B cell (primary cell): ENCODE data around the gene RCSD1. TPM values are rescaled to one million over a fixed set of nuclear protein-coding genes. Genes with fewer than 3 reads are reported as not detected.
A peak's percentile ranks its signal among the peaks of the same experiment; 100 is the strongest.

Experiments
- ATAC-seq: fragments of 200-7000 bp; cut with Tn5 transposase; one replicate; pipeline ENCODE4 v1.10.0; 2021; ENCODE audit warnings: low read depth, mild to moderate bottlenecking, moderate number of reproducible peaks, moderate library complexity
- CTCF ChIA-PET: fragments of 350-600 bp; sonication (Branson Sonifier 250); formaldehyde crosslinking; loops from one replicate; lab custom pipeline; 2021; ENCODE audit warnings: antibody characterized with exemption, inconsistent platforms; lab: Charles Lee
- POLR2A ChIA-PET: fragments of 350-600 bp; sonication (Branson Sonifier 250); formaldehyde crosslinking; loops from one replicate; lab custom pipeline; 2021; ENCODE audit warnings: antibody characterized with exemption; lab: Charles Lee
- DNase-seq: peaks from one replicate; pipeline ENCODE4 v3.0.0; 2013
- H2AFZ ChIP-seq: 2 replicates; pipeline ENCODE4 v1.6.1; 2012; ENCODE audit warnings: mild to moderate bottlenecking, low read depth, low read length; ENCODE audit not compliant: insufficient read depth, poor library complexity, severe bottlenecking
- H3K27ac ChIP-seq, 2 donors: 1 replicate in 1 of 2; 2 replicates in 1 of 2; pipeline ENCODE4 v1.5.1; 2012 to 2013; ENCODE audit warnings: low read length in 2 of 2, mild to moderate bottlenecking in 2 of 2, moderate library complexity in 1 of 2
- H3K27me3 ChIP-seq, 4 experiments: fragments of 200-600 bp in 1 of 4; sonication (generic) in 1 of 4; replicated peaks in 1 of 4; 1 replicate in 2 of 4; 2 replicates in 2 of 4; pipeline versions ENCODE4 v1.6.1 to v1.7.0; 2013 to 2016; ENCODE audit warnings: low read length in 3 of 4, mild to moderate bottlenecking in 2 of 4, mixed read lengths in 1 of 4, moderate library complexity in 1 of 4; ENCODE audit not compliant: insufficient read depth in 4 of 4, control insufficient read depth in 3 of 4; ENCODE audit errors: control extremely low read depth in 1 of 4
- H3K36me3 ChIP-seq, 2 experiments: replicated peaks in 1 of 2; 1 replicate in 1 of 2; 2 replicates in 1 of 2; pipeline versions ENCODE4 v1.6.1 to v1.7.1; 2013; ENCODE audit warnings: low read length in 1 of 2; ENCODE audit not compliant: insufficient read depth in 2 of 2, control insufficient read depth in 1 of 2; ENCODE audit errors: control extremely low read depth in 1 of 2, extremely low read depth in 1 of 2
- H3K4me1 ChIP-seq, 2 donors: fragments of 200-600 bp in 1 of 2; sonication (generic) in 1 of 2; 1 replicate in 1 of 2; 2 replicates in 1 of 2; pipeline versions ENCODE4 v1.5.1 to v1.6.1; 2013 to 2017; ENCODE audit warnings: low read length in 2 of 2; ENCODE audit not compliant: control insufficient read depth in 2 of 2, insufficient read depth in 2 of 2
- H3K4me2 ChIP-seq: replicated peaks from 2 replicates; pipeline ENCODE3; 2012; ENCODE audit warnings: mild to moderate bottlenecking, low read depth, low read length; ENCODE audit not compliant: poor library complexity, severe bottlenecking
- H3K4me3 ChIP-seq, 5 experiments: fragments of 200-600 bp in 1 of 5; sonication (generic) in 1 of 5; 1 replicate in 3 of 5; 2 replicates in 2 of 5; pipeline versions ENCODE4 v1.5.1 to v1.7.0; 2011 to 2016; ENCODE audit warnings: low read length in 4 of 5, mild to moderate bottlenecking in 4 of 5, low read depth in 2 of 5, control low read depth in 1 of 5, moderate library complexity in 1 of 5; ENCODE audit not compliant: insufficient read depth in 1 of 5; ENCODE audit errors: control extremely low read depth in 1 of 5, extremely low read depth in 1 of 5
- H3K79me2 ChIP-seq: fragments of 200-600 bp; sonication (generic); one replicate; pipeline ENCODE4 v1.6.0; 2016; ENCODE audit warnings: low read length; ENCODE audit not compliant: control insufficient read depth, insufficient read depth
- H3K9ac ChIP-seq: fragments of 200-600 bp; sonication (generic); 2 replicates; pipeline ENCODE4 v1.6.1; 2017; ENCODE audit warnings: mild to moderate bottlenecking, low read length, moderate library complexity
- H3K9me3 ChIP-seq, 3 donors: one replicate each; pipeline versions ENCODE4 v1.6.1 to v1.7.1; 2013; ENCODE audit warnings: low read length in 2 of 3; ENCODE audit not compliant: control insufficient read depth in 2 of 3, insufficient read depth in 1 of 3; ENCODE audit errors: control extremely low read depth in 1 of 3
- H4K20me1 ChIP-seq: 2 replicates; pipeline ENCODE4 v1.6.0; 2012; ENCODE audit warnings: mild to moderate bottlenecking, low read length; ENCODE audit not compliant: insufficient read depth, control insufficient read depth, poor library complexity, severe bottlenecking
- H3K27ac Mint-ChIP-seq: one replicate; pipeline ENCODE4 v1.8.0; 2021; ENCODE audit warnings: mixed read lengths
- H3K27me3 Mint-ChIP-seq: one replicate; pipeline ENCODE4 v1.8.0; 2021; ENCODE audit warnings: mixed read lengths
- H3K4me1 Mint-ChIP-seq: one replicate; pipeline ENCODE4 v1.8.0; 2021; ENCODE audit warnings: mixed read lengths
- H3K4me3 Mint-ChIP-seq: one replicate; pipeline ENCODE4 v1.8.0; 2021; ENCODE audit warnings: mixed read lengths
- H3K9me3 Mint-ChIP-seq: one replicate; pipeline ENCODE4 v1.8.0; 2022; ENCODE audit warnings: mixed read lengths; ENCODE audit not compliant: insufficient read depth
- EZH2 ChIP-seq: IDR thresholded peaks from 2 replicates; pipeline ENCODE4 v1.6.1; 2012; ENCODE audit warnings: borderline replicate concordance, low read depth, mild to moderate bottlenecking, moderate library complexity, low read length; ENCODE audit not compliant: insufficient read depth, poor library complexity, severe bottlenecking
- WGBS: methylation state at CpG from one replicate; pipeline ENCODE4 v1.1.5; 2013; ENCODE audit warnings: missing lambda C conversion rate; ENCODE audit not compliant: insufficient coverage; 5-methylcytosine and 5-hydroxymethylcytosine counted together
- intact Hi-C: fragments of 100-400 bp; cut with micrococcal nuclease; formaldehyde crosslinking; loops from one replicate; pipeline ENCODE4 v1.10.0; 2022
- polyA plus RNA-seq: library from polyadenylated mRNA; depleted of rRNA; stranded (reverse); fragments of >200 nt; gene quantifications from 2 replicates; pipeline ENCODE4 v1.2.3, GENCODE V29; 2012
- total RNA-seq, 2 donors: library from RNA; stranded (reverse); fragments of 120-200 nt in 1 of 2; gene quantifications; 1 replicate in 1 of 2; 2 replicates in 1 of 2; pipeline versions ENCODE4 v1.2.3 to v1.2.4, GENCODE V29; 2013 to 2022
- TF ChIP-seq, protein P1 (sequence below): fragments of 200-600 bp; IDR thresholded peaks from one replicate; pipeline ENCODE4 v1.8.0; 2022; ENCODE audit warnings: antibody characterized with exemption, mild to moderate bottlenecking

RCSD1 gene
- total and polyA plus RNA-seq, 2 donors (not counting 1 experiment from before 2014, with no cell fraction given): 129 to 525 TPM

DNA sequence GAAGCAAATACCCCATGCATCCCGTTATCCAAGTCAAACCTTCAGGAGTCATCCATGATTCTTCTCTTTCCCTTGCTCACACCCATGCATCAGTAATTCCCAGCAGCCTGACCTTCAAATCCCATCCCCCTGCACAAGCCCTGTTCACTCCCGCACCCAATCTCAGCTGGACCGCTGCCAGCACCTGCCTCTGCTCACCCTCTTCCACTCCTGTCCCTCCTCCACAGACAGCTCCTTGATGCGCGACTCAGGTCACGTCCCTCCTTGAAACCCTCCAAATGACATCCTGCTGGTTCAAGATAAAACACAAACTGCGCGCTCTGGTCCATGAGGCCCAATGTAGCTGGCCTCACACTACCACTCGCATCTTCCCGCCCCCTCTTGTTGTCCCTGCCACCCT lies 48.4 kb downstream of the RCSD1 start:
- H3K4me1 Mint-ChIP-seq: peaks cover 17% of the 10 kb centered on the region
- TF ChIP-seq, protein P1, sequence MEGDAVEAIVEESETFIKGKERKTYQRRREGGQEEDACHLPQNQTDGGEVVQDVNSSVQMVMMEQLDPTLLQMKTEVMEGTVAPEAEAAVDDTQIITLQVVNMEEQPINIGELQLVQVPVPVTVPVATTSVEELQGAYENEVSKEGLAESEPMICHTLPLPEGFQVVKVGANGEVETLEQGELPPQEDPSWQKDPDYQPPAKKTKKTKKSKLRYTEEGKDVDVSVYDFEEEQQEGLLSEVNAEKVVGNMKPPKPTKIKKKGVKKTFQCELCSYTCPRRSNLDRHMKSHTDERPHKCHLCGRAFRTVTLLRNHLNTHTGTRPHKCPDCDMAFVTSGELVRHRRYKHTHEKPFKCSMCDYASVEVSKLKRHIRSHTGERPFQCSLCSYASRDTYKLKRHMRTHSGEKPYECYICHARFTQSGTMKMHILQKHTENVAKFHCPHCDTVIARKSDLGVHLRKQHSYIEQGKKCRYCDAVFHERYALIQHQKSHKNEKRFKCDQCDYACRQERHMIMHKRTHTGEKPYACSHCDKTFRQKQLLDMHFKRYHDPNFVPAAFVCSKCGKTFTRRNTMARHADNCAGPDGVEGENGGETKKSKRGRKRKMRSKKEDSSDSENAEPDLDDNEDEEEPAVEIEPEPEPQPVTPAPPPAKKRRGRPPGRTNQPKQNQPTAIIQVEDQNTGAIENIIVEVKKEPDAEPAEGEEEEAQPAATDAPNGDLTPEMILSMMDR: no peak
- TF ChIP-seq EZH2: no peak
- H3K4me3 Mint-ChIP-seq: no peak overlapping the region
- WGBS: 94% methylated on average over 10 of the region's 10 CpGs
- DNase-seq (no peak), ATAC-seq (no peak)
- no peak overlapping the region for H3K27ac Mint-ChIP-seq
- Histone ChIP-seq H2AFZ (no peak overlapping the region), H3K79me2 (peaks cover 99% of the 10 kb centered on the region), H3K4me3 (no peak overlapping the region), H3K36me3 (peaks cover 27 to 86% of the 10 kb centered on the region in 2 experiments), H3K27me3 (no peaks in the 10 kb centered on the region), H3K9ac (no peak overlapping the region), H3K27ac (peak overlapping the region in 1 of 2 donors; percentile 52), H3K4me1 (peaks cover 66 to 71% of the 10 kb centered on the region in 2 donors), H3K4me2 (no peak overlapping the region), H3K9me3 (peaks cover 0 to 4% (median 0%) of the 10 kb centered on the region in 3 donors), H4K20me1 (peaks cover 100% of the 10 kb centered on the region)
- H3K27me3 Mint-ChIP-seq: no peaks in the 10 kb centered on the region
- intact Hi-C loops: no loop called here
- ChIA-PET CTCF (interaction anchor here (1.5 to 9.8 kb wide), 3 partner anchors 9 to 78 kb away, joined by 5 to 77 read pairs (median 6); no protein-coding TSS in a partner anchor), POLR2A (interaction anchor here (1.5 kb wide), 1 partner anchor 61 kb away, joined by 3 read pairs; no protein-coding TSS in a partner anchor)
- no peaks in the 10 kb centered on the region for H3K9me3 Mint-ChIP-seq

DNA sequence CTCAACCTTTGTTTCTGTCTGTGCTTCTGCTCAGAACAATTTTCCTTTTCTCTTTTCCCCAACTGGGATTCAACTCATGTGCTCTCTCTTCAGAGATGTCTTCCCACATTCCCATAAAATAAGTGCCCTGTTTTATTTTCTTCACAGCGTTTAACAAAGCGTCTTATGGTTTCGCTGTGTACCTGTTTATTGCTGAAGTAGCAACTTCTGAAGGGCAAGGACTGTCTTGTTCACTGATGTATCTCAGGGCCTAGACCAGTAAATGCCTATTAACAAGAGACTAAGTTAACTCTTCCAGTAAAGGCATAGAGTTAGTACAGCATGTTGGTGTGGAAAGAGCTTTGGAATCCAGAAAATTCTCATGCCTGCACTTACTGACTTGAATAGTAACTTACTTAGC lies 48.8 kb downstream of the RCSD1 start:
- H3K27ac Mint-ChIP-seq: no peak overlapping the region
- ChIA-PET CTCF (interaction anchor here (1.5 to 9.8 kb wide), 4 partner anchors 9 to 78 kb away, joined by 3 to 77 read pairs (median 6); no protein-coding TSS in a partner anchor), POLR2A (interaction anchor here (1.5 kb wide), 1 partner anchor 61 kb away, joined by 3 read pairs; no protein-coding TSS in a partner anchor)
- WGBS: no CpG with 5 or more reads among the region's 3 CpGs
- H3K4me2 ChIP-seq: no peak overlapping the region
- peaks cover 0 to 4% (median 0%) of the 10 kb centered on the region in 3 donors for H3K9me3 ChIP-seq
- peak overlapping the region in 1 of 2 donors; percentile 52 for H3K27ac ChIP-seq
- no peaks in the 10 kb centered on the region for H3K27me3 ChIP-seq
- no peak overlapping the region for H3K4me3 Mint-ChIP-seq
- H3K9ac ChIP-seq: no peak overlapping the region
- peaks cover 13% of the 10 kb centered on the region for H3K4me1 Mint-ChIP-seq
- H4K20me1 ChIP-seq: peaks cover 100% of the 10 kb centered on the region
- no peaks in the 10 kb centered on the region for H3K27me3 Mint-ChIP-seq
- intact Hi-C loops: no loop called here
- peaks cover 62 to 68% of the 10 kb centered on the region in 2 donors for H3K4me1 ChIP-seq
- no peaks in the 10 kb centered on the region for H3K9me3 Mint-ChIP-seq
- H3K79me2 ChIP-seq: peaks cover 99% of the 10 kb centered on the region
- TF ChIP-seq, protein P1: no peak
- no peak for TF ChIP-seq EZH2
- no peak for ATAC-seq
- H3K36me3 ChIP-seq: peaks cover 28 to 86% of the 10 kb centered on the region in 2 experiments
- no peak for DNase-seq
- H2AFZ ChIP-seq: no peak overlapping the region
- no peak overlapping the region for H3K4me3 ChIP-seq
